Hair follicle dermal papilla cell (primary cell): ENCODE measurements around the gene RAE1. TPM values are rescaled to one million over a fixed set of nuclear protein-coding genes. Genes with fewer than 3 reads are reported as not detected.

Source experiments
- small RNA-seq: library from RNA; depleted of rRNA; stranded (forward); fragments of <200 nt; gene quantifications from one replicate; pipeline ENCODE3, GENCODE V24; 2012
- total RNA-seq: library from RNA; depleted of rRNA; stranded (reverse); fragments of >200 nt; gene quantifications from 2 replicates; pipeline ENCODE4 v1.2.3, GENCODE V29; 2012

Gene RAE1
- 25.0 and 28.6 TPM in 2 replicates for total RNA-seq

DNA sequence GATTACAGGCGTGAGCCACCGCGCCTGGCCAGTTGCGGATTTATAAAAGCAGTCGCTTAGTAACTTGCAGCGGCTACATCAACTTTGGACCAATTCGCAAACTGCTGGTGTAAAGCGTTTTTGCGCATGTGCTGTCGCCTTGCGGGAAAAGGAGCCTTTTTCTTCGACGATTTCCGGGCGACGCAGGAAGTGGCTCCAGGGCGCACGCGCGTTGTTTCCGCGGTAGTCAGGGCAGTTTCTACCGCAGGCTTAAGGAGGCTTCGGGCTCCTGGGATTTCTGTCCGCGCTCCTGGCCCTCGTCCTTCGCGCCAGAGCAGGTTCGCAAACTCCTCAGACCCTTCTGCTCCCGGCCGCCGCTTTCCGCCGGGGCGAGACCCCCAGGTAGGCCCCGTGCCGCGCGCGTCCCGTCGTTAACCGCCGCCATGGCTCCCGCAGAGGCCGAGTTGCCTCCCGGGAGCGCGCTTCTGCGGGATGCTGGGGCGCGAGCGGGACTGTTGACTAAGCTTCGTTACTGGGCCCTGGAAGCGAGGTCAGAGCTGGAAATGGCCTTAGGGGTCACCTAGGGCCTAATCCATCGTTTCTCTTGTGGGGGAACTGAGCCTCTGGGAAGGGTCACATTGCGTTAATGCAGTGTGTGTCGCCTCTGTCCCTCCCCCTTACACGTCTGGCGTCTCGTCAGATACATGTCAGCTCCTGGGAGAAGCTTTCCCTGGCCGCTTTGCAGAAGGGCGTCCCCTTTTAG, at the start of gene RAE1:
TSS of gene RAE1 (plus strand) at position 214 of the 742 bp plus-strand sequence. CDS start 2,784 bp downstream, outside the sequence.

GRCh38 chr20:57329608-57330221, 21.3 kb upstream of the RAE1 start, which contains the start of gene SPO11:
Gene SPO11, plus strand, starts transcription at chr20:57329803. Its CDS starts 65 bp downstream, at chr20:57329868.

GRCh38 chr20:57390604-57391438, 39.8 kb downstream of the RAE1 start, which contains the start of gene RBM38:
Gene RBM38, plus strand, starts transcription at chr20:57391396. Its CDS starts 186 bp downstream, at chr20:57391582.

Small RNAs within 50 kb of the gene (small RNA-seq; reads per million reads assigned to genes)
- gene MIR4325 (not detected), gene RF00019 (not detected), gene RPL39P39 (not detected)

Other genes with a start within 250 kb of the RAE1 start
- 0.12 and 0.81 TPM in 2 replicates for gene BMP7, start 84.6 kb upstream of the RAE1 start, total RNA-seq
- gene SPO11, start 21.5 kb upstream of the RAE1 start, total RNA-seq: not detected in 2 replicates
- gene RBM38, start 40.1 kb downstream of the RAE1 start, total RNA-seq: 7.2 and 7.3 TPM in 2 replicates
- not detected in 2 replicates for gene CTCFL, start 173.9 kb downstream of the RAE1 start, total RNA-seq
- gene PCK1, start 209.9 kb downstream of the RAE1 start, total RNA-seq: not detected in 2 replicates